Mesodermal cell (in vitro differentiated cells): ENCODE data around the gene FOXP1.

Source experiments
- H3K27ac ChIP-seq: 2 replicates; pipeline ENCODE4 v1.7.0; 2013; ENCODE audit warnings: mild to moderate bottlenecking, low read depth, low read length, moderate library complexity; ENCODE audit not compliant: severe bottlenecking
- H3K36me3 ChIP-seq: 2 replicates; pipeline ENCODE4 v1.7.1; 2013; ENCODE audit warnings: mild to moderate bottlenecking, low read length, moderate library complexity; ENCODE audit not compliant: control insufficient read depth, insufficient read depth
- H3K4me1 ChIP-seq: one replicate; pipeline ENCODE4 v1.7.1; 2013; ENCODE audit warnings: mild to moderate bottlenecking, low read length; ENCODE audit not compliant: insufficient read depth, control insufficient read depth, poor library complexity, severe bottlenecking
- H3K4me3 ChIP-seq: 2 replicates; pipeline ENCODE4 v1.7.0; 2013; ENCODE audit warnings: low read length, control low read depth, mild to moderate bottlenecking; ENCODE audit not compliant: insufficient read depth, poor library complexity, severe bottlenecking; ENCODE audit errors: extremely low read depth
- H3K9me3 ChIP-seq: 2 replicates; pipeline ENCODE4 v1.7.1; 2013; ENCODE audit warnings: mild to moderate bottlenecking, low read length, moderate library complexity; ENCODE audit not compliant: control insufficient read depth
- WGBS, 2 experiments: methylation state at CpG; one replicate each; pipeline ENCODE4 v1.1.5; 2013; ENCODE audit warnings: missing lambda C conversion rate in 2 of 2; ENCODE audit not compliant: insufficient coverage in 2 of 2; 5-methylcytosine and 5-hydroxymethylcytosine counted together

FOXP1 gene

GRCh38 chr3:71114610-71115009, 468.9 kb downstream of the FOXP1 start:
- WGBS, 2 experiments: 85 to 91% methylated on average over 4 to 5 of the region's 8 CpGs
- no peaks in the 10 kb centered on the region for H3K9me3 ChIP-seq
- H3K4me3 ChIP-seq: no peak overlapping the region
- H3K4me1 ChIP-seq: peaks cover 16% of the 10 kb centered on the region
- H3K27ac ChIP-seq: no peak overlapping the region
- peaks cover 11% of the 10 kb centered on the region for H3K36me3 ChIP-seq

- 97 to 100% methylated on average over 3 to 5 of the region's 6 CpGs for WGBS, 2 experiments
- Histone ChIP-seq H3K27ac (no peak overlapping the region), H3K9me3 (no peaks in the 10 kb centered on the region), H3K4me1 (peaks cover 16% of the 10 kb centered on the region), H3K36me3 (peaks cover 11% of the 10 kb centered on the region), H3K4me3 (no peak overlapping the region)
Measured at GRCh38 chr3:71112576-71112975, 471.0 kb downstream of the FOXP1 start.

- Histone ChIP-seq H3K4me1 (peaks cover 14% of the 10 kb centered on the region), H3K27ac (no peak overlapping the region), H3K36me3 (peaks cover 11% of the 10 kb centered on the region), H3K9me3 (no peaks in the 10 kb centered on the region), H3K4me3 (no peak overlapping the region)
- 60 to 100% methylated on average over 1 to 3 of the region's 6 CpGs for WGBS, 2 experiments
Measured at GRCh38 chr3:71111784-71112440, 471.6 kb downstream of the FOXP1 start.

GRCh38 chr3:71110385-71111222, 472.9 kb downstream of the FOXP1 start:
- Histone ChIP-seq H3K36me3 (peaks cover 11% of the 10 kb centered on the region), H3K4me1 (peaks cover 14% of the 10 kb centered on the region), H3K4me3 (no peak overlapping the region), H3K27ac (no peak overlapping the region), H3K9me3 (no peaks in the 10 kb centered on the region)
- WGBS, 2 experiments: 95 to 99% methylated on average over 6 to 7 of the region's 8 CpGs

GRCh38 chr3:71109977-71110285, 473.6 kb downstream of the FOXP1 start:
- Histone ChIP-seq H3K4me1 (peaks cover 14% of the 10 kb centered on the region), H3K9me3 (no peaks in the 10 kb centered on the region), H3K36me3 (peaks cover 11% of the 10 kb centered on the region), H3K4me3 (no peak overlapping the region), H3K27ac (peak overlapping the region; percentile 30)
- no CpG with 5 or more reads among the region's 3 CpGs for WGBS, 2 experiments

- Histone ChIP-seq H3K27ac (peak overlapping the region; percentile 32), H3K4me3 (no peak overlapping the region), H3K9me3 (no peaks in the 10 kb centered on the region), H3K4me1 (peaks cover 19% of the 10 kb centered on the region), H3K36me3 (peaks cover 11% of the 10 kb centered on the region)
- 100% methylated on average over 1 of the region's 8 CpGs for WGBS, 2 experiments
Measured at GRCh38 chr3:71109241-71109976, 474.1 kb downstream of the FOXP1 start.

- H3K4me1 ChIP-seq: peaks cover 20% of the 10 kb centered on the region
- H3K36me3 ChIP-seq: peaks cover 11% of the 10 kb centered on the region
- WGBS, 2 experiments: 82 to 100% methylated on average over 2 of the region's 3 CpGs
- H3K27ac ChIP-seq: no peak overlapping the region
- H3K4me3 ChIP-seq: no peak overlapping the region
- H3K9me3 ChIP-seq: no peaks in the 10 kb centered on the region
Measured at GRCh38 chr3:71107926-71108325, 475.6 kb downstream of the FOXP1 start.

- no peaks in the 10 kb centered on the region for H3K9me3 ChIP-seq
- H3K27ac ChIP-seq: no peak overlapping the region
- no peaks in the 10 kb centered on the region for H3K36me3 ChIP-seq
- WGBS, 2 experiments: 83 to 89% methylated on average over 5 to 6 of the region's 6 CpGs
- no peak overlapping the region for H3K4me3 ChIP-seq
- H3K4me1 ChIP-seq: peaks cover 29% of the 10 kb centered on the region
Measured at GRCh38 chr3:71104976-71105375, 478.6 kb downstream of the FOXP1 start.

- WGBS, 2 experiments: no CpG with 5 or more reads among the region's 3 CpGs
- no peak overlapping the region for H3K4me3 ChIP-seq
Measured at GRCh38 chr3:71104556-71104955, 479.0 kb downstream of the FOXP1 start.

GRCh38 chr3:71104121-71104541, 479.4 kb downstream of the FOXP1 start:
- H3K27ac ChIP-seq: no peak overlapping the region
- H3K4me1 ChIP-seq: peaks cover 22% of the 10 kb centered on the region
- no peak overlapping the region for H3K4me3 ChIP-seq
- no peaks in the 10 kb centered on the region for H3K36me3 ChIP-seq
- 83 to 86% methylated on average over 1 to 2 of the region's 6 CpGs for WGBS, 2 experiments
- no peaks in the 10 kb centered on the region for H3K9me3 ChIP-seq

More at GRCh38 chr3:71104556-71104955, 479.0 kb downstream of the FOXP1 start:
- Histone ChIP-seq H3K9me3 (no peaks in the 10 kb centered on the region), H3K36me3 (no peaks in the 10 kb centered on the region), H3K27ac (no peak overlapping the region), H3K4me1 (peaks cover 26% of the 10 kb centered on the region)
